ENCODE measurements around the gene TAC3. TPM values are rescaled to one million over a fixed set of nuclear protein-coding genes. Genes with fewer than 3 reads are reported as not detected.

The TAC3 gene
- polyA plus RNA-seq, 1 experiment, result not detected

DNA sequence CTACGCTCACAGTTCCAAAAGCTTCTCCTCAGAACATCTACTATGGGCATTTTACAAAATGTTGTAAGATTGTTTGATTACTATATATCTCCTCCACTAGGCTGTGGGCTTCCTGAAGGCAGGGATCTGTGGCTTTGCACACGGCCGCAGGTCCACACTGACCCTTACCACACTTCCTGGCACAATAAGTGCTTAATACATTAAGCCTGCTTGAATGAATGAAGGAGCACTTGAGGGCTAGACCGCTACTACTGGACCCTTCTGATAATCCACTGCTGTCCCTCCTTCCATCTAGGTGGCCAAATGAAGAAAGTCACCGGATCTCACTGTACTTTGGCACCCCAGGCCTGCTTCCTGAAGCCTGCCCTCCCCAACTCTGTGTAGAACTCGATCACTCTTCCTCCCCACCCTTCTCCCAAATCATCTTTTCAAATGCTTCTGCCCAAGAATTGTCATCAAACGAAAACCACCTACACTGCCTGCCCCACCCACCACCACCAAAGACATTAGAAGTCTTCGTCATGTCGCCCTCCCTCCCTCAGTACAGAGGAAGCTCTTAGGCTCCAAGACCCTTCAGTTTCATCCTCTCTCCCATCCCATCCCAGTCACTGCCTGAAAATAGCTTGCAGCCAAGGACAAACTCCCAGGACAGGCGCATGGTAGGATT, 9.4 kb downstream of the TAC3 start:
- no peak for TF ChIP-seq CTCF (IDR thresholded peaks at IDR 0.05; ENCODE audit: insufficient read depth, low read depth, low read length)
- no peak for DNase-seq (ENCODE audit: low read depth)
- peak overlapping the region; percentile 31 for H3K4me3 ChIP-seq (ENCODE audit: low read depth, low read length)
- ChIA-PET CTCF (interaction anchor here (0.6 to 11.3 kb wide), 16 partner anchors 9 to 296 kb away, joined by 3 to 148 read pairs (median 7); partner anchors contain the start of genes HSD17B6, MYO1A, NEMP1 and STAT6), POLR2A (no interaction called here)
- H3K27me3 ChIP-seq (ENCODE audit: control insufficient read depth, insufficient read depth, low read length), result no peaks in the 10 kb centered on the region
- peaks cover 16% of the 10 kb centered on the region for H3K36me3 ChIP-seq (ENCODE audit: control insufficient read depth, insufficient read depth, low read length)

GRCh38 chr12:57005980-57006808, 10.1 kb downstream of the TAC3 start, which contains the start of gene ZBTB39:
Gene ZBTB39, minus strand, starts transcription at chr12:57006546. Its CDS starts 1,629 bp downstream, at chr12:57004917.
- H3K27me3 ChIP-seq (ENCODE audit: control insufficient read depth, insufficient read depth, low read length), result no peaks in the 10 kb centered on the region
- ChIA-PET CTCF (interaction anchor here (1.0 to 11.4 kb wide), 24 partner anchors 10 to 295 kb away, joined by 3 to 220 read pairs (median 6); partner anchors contain the start of genes HSD17B6, MYO1A, STAT6 and TAC3), POLR2A (no interaction called here)
- H3K36me3 ChIP-seq (ENCODE audit: control insufficient read depth, insufficient read depth, low read length), result peaks cover 16% of the 10 kb centered on the region
- peak within 1 kb of the TSS; percentile 84 for H3K4me3 ChIP-seq (ENCODE audit: low read depth, low read length)
- DNase-seq (ENCODE audit: low read depth), result no peak
- TF ChIP-seq CTCF (IDR thresholded peaks at IDR 0.05; ENCODE audit: insufficient read depth, low read depth, low read length), result peak; percentile 49

DNA sequence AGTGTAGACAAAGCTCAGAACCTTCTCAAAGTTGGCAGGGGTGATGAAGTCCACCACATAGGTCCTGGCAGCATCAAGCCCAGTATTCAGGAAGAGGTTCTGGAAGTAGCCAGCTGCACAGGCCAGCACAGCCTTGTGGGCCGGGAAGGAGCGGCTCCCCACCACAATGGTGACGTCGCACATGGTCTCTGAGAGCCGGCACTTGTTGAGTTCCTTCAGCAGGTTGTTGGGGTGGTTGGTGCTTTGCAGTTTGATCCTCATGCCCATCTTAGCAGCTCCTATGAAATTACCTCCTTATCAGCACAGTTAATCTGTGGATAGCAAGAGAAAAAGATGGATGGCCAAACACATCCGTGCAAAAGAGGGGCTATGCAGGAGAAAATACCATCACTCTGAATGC, 11.7 kb downstream of the TAC3 start:
- no peak for DNase-seq (ENCODE audit: low read depth)
- no peak for TF ChIP-seq CTCF (IDR thresholded peaks at IDR 0.05; ENCODE audit: insufficient read depth, low read depth, low read length)
- ChIA-PET POLR2A (no interaction called here), CTCF (interaction anchor here (0.6 to 11.4 kb wide), 13 partner anchors 12 to 279 kb away, joined by 3 to 220 read pairs (median 3); partner anchors contain the start of genes HSD17B6, NACA and STAT6)
- peaks cover 16% of the 10 kb centered on the region for H3K36me3 ChIP-seq (ENCODE audit: control insufficient read depth, insufficient read depth, low read length)
- no peak overlapping the region for H3K4me3 ChIP-seq (ENCODE audit: low read depth, low read length)
- H3K27me3 ChIP-seq (ENCODE audit: control insufficient read depth, insufficient read depth, low read length), result no peaks in the 10 kb centered on the region

DNA sequence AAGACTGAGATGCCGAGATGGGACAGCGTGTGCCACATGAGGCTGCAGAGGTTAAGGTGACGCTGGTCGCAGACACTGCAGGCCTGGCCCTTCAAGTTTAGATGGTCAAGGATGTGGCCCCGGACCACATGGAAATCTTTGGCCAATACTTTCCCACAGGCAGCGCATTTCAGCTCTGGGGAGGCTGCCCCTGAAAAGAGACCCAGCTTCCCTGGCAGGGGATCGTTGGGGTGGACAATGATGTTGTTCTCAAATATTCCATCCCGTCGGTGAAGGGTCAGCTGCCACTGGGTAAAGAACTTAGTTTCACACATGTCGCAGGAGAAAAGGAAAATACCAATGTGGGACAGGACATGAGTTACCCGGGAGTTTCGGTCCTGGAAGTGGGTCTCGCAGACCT, 12.9 kb downstream of the TAC3 start:
- H3K27me3 ChIP-seq (ENCODE audit: control insufficient read depth, insufficient read depth, low read length), result no peaks in the 10 kb centered on the region
- POLR2A ChIA-PET, result no interaction called here
- peaks cover 16% of the 10 kb centered on the region for H3K36me3 ChIP-seq (ENCODE audit: control insufficient read depth, insufficient read depth, low read length)

More for the DNA sequence above, 12.9 kb downstream of the TAC3 start:
- DNase-seq (ENCODE audit: low read depth), result no peak
- CTCF ChIA-PET, result interaction anchor here (1.2 to 11.4 kb wide), 9 partner anchors 11 to 263 kb away, joined by 3 to 220 read pairs (median 6); partner anchors contain the start of genes HSD17B6 and MYO1A
- TF ChIP-seq CTCF (IDR thresholded peaks at IDR 0.05; ENCODE audit: insufficient read depth, low read depth, low read length), result no peak
- no peak overlapping the region for H3K4me3 ChIP-seq (ENCODE audit: low read depth, low read length)
